Esophagus muscularis mucosa (tissue), 4 donors: Measurements from ENCODE around the gene TMEM92. TPM values are rescaled to one million over a fixed set of nuclear protein-coding genes. Genes with fewer than 3 reads are reported as not detected.

ENCODE experiments used
- DNase-seq: peaks from one replicate; pipeline ENCODE4 v3.0.0-alpha.2; 2017; ENCODE audit errors: extremely low spot score
- H3K27ac ChIP-seq, 4 donors: fragments of 200-600 bp; sonication (generic); replicated peaks in 1 of 4; 1 replicate in 3 of 4; 2 replicates in 1 of 4; pipeline ENCODE4 v1.5.1; 2016 to 2019; ENCODE audit warnings: mild to moderate bottlenecking in 1 of 4
- H3K27me3 ChIP-seq, 4 donors: fragments of 200-600 bp; sonication (generic); one replicate each; pipeline versions ENCODE4 v1.5.1 to v1.6.0; 2016 to 2019
- H3K36me3 ChIP-seq, 4 donors: fragments of 200-600 bp; sonication (generic); one replicate each; pipeline ENCODE4 v1.5.1; 2016 to 2019
- H3K4me1 ChIP-seq, 4 donors: fragments of 200-600 bp; sonication (generic); one replicate each; pipeline ENCODE4 v1.5.1; 2016 to 2019
- H3K4me3 ChIP-seq, 4 donors: fragments of 200-600 bp; sonication (generic); 1 replicate in 2 of 4; 2 replicates in 2 of 4; pipeline ENCODE4 v1.5.1; 2016 to 2019; ENCODE audit warnings: mild to moderate bottlenecking in 4 of 4, moderate library complexity in 1 of 4
- H3K9me3 ChIP-seq, 4 donors: fragments of 200-600 bp; sonication (generic); 1 replicate in 3 of 4; 2 replicates in 1 of 4; pipeline ENCODE4 v1.5.1; 2016 to 2019
- EP300 ChIP-seq: sonication (generic); formaldehyde crosslinking; IDR thresholded peaks from one replicate; pipeline ENCODE4 v1.6.1; 2017; ENCODE audit warnings: antibody characterized with exemption
- POLR2A ChIP-seq: fragments of 450-650 bp; IDR thresholded peaks from one replicate; pipeline ENCODE4 v1.6.1; 2017; ENCODE audit warnings: antibody characterized with exemption, moderate library complexity, mild to moderate bottlenecking, low read depth
- POLR2AphosphoS5 ChIP-seq, 2 donors: sonication (generic); formaldehyde crosslinking; IDR thresholded peaks; one replicate each; pipeline ENCODE4 v1.6.1; 2017; ENCODE audit warnings: antibody characterized with exemption in 2 of 2
- WGBS: methylation state at CpG from one replicate; pipeline ENCODE4 v1.1.5; 2018; 5-methylcytosine and 5-hydroxymethylcytosine counted together
- intact Hi-C: fragments of 100-400 bp; cut with DNase I; formaldehyde crosslinking; loops from one replicate; pipeline ENCODE4 v1.15.1; 2023
- total RNA-seq, 4 donors: library from RNA; depleted of rRNA; stranded (reverse); fragments of >200 nt; gene quantifications; one replicate each; pipeline versions ENCODE4 v1.1.0 to v1.2.1, GENCODE V29; 2016
- TF ChIP-seq, protein P1 (sequence below), 3 experiments: fragments of 200-600 bp in 2 of 3; fragments of 450-650 bp in 1 of 3; sonication (generic) in 2 of 3; IDR thresholded peaks; one replicate each; pipeline ENCODE4 v1.5.1; 2017 to 2019; ENCODE audit warnings: antibody characterized with exemption in 3 of 3, mild to moderate bottlenecking in 2 of 3, moderate library complexity in 1 of 3

The TMEM92 gene
- total RNA-seq, 4 donors from 2014 or later, result 0.80 TPM; not detected in 3

DNA sequence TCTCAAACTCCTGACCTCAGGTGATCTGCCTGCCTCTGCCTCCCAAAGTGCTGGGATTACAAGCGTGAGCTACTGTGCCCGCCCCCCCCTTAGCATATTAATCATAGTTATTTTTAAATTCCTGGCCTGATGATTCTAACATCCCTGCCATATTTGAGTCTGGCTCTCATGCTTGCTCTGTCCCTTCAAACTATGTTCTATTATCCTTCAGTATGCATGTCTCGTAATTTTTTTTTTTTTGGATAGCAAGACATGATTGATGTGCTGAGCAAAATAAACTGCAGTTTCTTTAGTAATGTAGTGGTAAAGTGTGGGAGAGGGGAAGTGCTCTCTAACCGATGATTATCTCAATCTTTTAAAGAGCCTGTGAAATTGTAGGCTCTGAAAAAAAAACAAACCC lies 34.3 kb upstream of the TMEM92 start:
- no peak overlapping the region for H3K4me3 ChIP-seq
- no peaks in the 10 kb centered on the region for H3K9me3 ChIP-seq
- H3K4me1 ChIP-seq, result peaks cover 8 to 22% (median 21%) of the 10 kb centered on the region in 4 donors
- H3K27ac ChIP-seq, result peak overlapping the region in 2 of 4 donors; percentile 28 to 36
- no peak for DNase-seq
- H3K36me3 ChIP-seq, result no peaks in the 10 kb centered on the region
- intact Hi-C loops, result no loop called here
- 34% methylated on average over 4 of the region's 4 CpGs for WGBS
- H3K27me3 ChIP-seq, result no peaks in the 10 kb centered on the region
- TF ChIP-seq, protein P1, sequence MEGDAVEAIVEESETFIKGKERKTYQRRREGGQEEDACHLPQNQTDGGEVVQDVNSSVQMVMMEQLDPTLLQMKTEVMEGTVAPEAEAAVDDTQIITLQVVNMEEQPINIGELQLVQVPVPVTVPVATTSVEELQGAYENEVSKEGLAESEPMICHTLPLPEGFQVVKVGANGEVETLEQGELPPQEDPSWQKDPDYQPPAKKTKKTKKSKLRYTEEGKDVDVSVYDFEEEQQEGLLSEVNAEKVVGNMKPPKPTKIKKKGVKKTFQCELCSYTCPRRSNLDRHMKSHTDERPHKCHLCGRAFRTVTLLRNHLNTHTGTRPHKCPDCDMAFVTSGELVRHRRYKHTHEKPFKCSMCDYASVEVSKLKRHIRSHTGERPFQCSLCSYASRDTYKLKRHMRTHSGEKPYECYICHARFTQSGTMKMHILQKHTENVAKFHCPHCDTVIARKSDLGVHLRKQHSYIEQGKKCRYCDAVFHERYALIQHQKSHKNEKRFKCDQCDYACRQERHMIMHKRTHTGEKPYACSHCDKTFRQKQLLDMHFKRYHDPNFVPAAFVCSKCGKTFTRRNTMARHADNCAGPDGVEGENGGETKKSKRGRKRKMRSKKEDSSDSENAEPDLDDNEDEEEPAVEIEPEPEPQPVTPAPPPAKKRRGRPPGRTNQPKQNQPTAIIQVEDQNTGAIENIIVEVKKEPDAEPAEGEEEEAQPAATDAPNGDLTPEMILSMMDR (IDR thresholded peaks at IDR 0.05), result no peak
- no peak for TF ChIP-seq POLR2AphosphoS5 (IDR thresholded peaks at IDR 0.05)
- no peak for TF ChIP-seq EP300
- TF ChIP-seq POLR2A, result no peak

DNA sequence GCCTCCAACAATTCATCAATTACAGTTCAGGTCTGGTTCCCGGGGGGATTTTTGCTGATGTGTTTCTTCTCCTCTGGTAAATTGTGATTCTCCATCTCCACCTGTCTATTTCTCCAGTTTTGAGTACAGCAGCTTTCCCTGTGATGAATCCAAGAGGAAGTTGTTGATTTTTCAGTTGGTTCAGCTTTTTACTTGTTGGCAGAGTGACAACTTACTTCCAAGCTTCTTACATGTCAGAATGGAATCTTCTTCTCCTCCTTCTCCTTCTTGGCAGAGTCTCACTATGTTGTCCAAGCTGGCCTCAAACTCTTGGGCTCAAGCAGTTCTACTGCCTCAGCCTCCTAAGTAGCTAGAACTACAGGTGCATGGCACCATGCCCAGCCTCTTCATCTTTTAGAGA lies 33.4 kb upstream of the TMEM92 start:
- DNase-seq, result no peak
- H3K27me3 ChIP-seq, result no peaks in the 10 kb centered on the region
- TF ChIP-seq POLR2AphosphoS5 (IDR thresholded peaks at IDR 0.05), result no peak
- no peak overlapping the region for H3K4me3 ChIP-seq
- H3K27ac ChIP-seq, result peak overlapping the region in 2 of 4 donors; percentile 28 to 33
- no peaks in the 10 kb centered on the region for H3K36me3 ChIP-seq
- WGBS, result 82% methylated on average over 1 of the region's 1 CpG
- intact Hi-C loops, result no loop called here
- H3K4me1 ChIP-seq, result peaks cover 8 to 22% (median 21%) of the 10 kb centered on the region in 4 donors
- H3K9me3 ChIP-seq, result no peaks in the 10 kb centered on the region

DNA sequence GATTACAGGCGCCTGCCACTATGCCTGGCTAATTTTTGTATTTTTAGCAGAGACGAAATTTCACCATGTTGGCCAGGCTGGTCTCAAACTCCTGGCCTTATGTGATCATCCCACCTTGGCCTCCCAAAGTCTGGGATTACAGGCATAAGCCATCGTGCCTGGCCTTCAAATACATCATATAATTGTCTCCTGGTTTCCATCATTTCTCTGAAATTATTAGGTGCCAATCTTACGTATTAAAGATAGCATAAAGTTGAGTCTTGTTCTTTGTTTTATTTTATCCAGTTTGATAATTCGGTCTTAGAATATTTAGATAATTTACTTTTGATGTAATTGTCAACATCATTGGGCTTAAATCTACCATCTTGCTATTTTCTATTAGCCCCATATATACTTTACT lies 32.8 kb upstream of the TMEM92 start:
- DNase-seq, result no peak
- 85% methylated on average over 5 of the region's 5 CpGs for WGBS
- no peaks in the 10 kb centered on the region for H3K27me3 ChIP-seq
- H3K4me1 ChIP-seq, result peaks cover 8 to 22% (median 21%) of the 10 kb centered on the region in 4 donors
- H3K36me3 ChIP-seq, result no peaks in the 10 kb centered on the region
- H3K4me3 ChIP-seq, result no peak overlapping the region
- no peaks in the 10 kb centered on the region for H3K9me3 ChIP-seq
- H3K27ac ChIP-seq, result no peak overlapping the region
- intact Hi-C loops, result no loop called here
- TF ChIP-seq POLR2AphosphoS5 (IDR thresholded peaks at IDR 0.05) (no peak), EP300 (no peak), POLR2A (no peak)
- TF ChIP-seq, protein P1 (IDR thresholded peaks at IDR 0.05), result no peak

DNA sequence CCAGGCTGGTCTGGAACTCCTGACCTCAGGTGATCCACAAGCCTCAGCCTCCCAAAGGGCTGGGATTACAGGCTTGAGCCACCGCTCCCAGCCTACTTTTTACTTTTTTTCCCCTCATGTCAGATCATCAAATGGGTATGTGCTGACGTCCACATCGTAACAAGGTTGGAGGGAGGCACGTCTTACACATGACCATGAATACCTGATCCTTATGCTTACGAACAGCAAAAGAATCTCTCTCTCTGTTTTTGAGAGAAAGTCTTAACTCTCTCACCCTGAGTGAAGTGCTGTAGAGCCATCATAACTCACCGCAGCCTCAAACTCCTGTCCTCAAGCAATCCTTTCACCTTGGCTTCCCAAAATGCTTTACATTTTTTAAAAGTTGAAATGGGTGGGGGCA lies 29.5 kb upstream of the TMEM92 start:
- DNase-seq, result no peak
- TF ChIP-seq, protein P1 (IDR thresholded peaks at IDR 0.05), result no peak
- no peak for TF ChIP-seq EP300
- TF ChIP-seq POLR2A, result no peak
- TF ChIP-seq POLR2AphosphoS5 (IDR thresholded peaks at IDR 0.05), result no peak
- 89% methylated on average over 6 of the region's 6 CpGs for WGBS
- no peaks in the 10 kb centered on the region for H3K27me3 ChIP-seq
- no peak overlapping the region for H3K4me3 ChIP-seq
- no peak overlapping the region for H3K27ac ChIP-seq
- H3K9me3 ChIP-seq, result peaks cover 0 to 9% (median 0%) of the 10 kb centered on the region in 4 donors
- H3K4me1 ChIP-seq, result peaks cover 8 to 16% (median 16%) of the 10 kb centered on the region in 4 donors
- intact Hi-C loops, result no loop called here
- H3K36me3 ChIP-seq, result no peaks in the 10 kb centered on the region

DNA sequence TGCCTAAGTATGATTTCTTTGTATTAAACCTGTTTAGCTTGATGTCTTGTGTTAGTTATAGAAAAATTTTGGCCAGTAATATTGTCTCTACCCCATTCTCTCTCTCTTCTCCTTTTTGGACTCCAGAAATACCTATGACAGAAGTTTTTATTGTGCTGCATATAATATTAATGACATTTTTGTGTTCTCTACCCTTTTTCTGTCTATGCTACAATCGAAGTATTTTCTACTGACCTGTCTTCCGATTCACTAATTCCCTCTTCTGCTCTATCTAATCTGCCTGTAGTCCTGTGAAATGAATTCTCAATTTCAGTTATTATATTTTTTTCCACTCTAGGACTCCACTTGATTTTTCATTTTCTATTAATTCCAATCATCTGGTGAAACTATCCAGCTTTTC lies 26.0 kb upstream of the TMEM92 start:
- Histone ChIP-seq H3K36me3 (no peaks in the 10 kb centered on the region), H3K4me3 (no peak overlapping the region), H3K9me3 (peaks cover 0 to 9% (median 0%) of the 10 kb centered on the region in 4 donors), H3K27me3 (no peaks in the 10 kb centered on the region), H3K27ac (no peak overlapping the region), H3K4me1 (no peaks in the 10 kb centered on the region)
- DNase-seq, result no peak
- TF ChIP-seq EP300, result no peak
- TF ChIP-seq, protein P1 (IDR thresholded peaks at IDR 0.05), result no peak
- no peak for TF ChIP-seq POLR2A
- TF ChIP-seq POLR2AphosphoS5 (IDR thresholded peaks at IDR 0.05), result no peak
- intact Hi-C loops, result no loop called here
- WGBS, result 58% methylated on average over 2 of the region's 2 CpGs
